ENCODE measurements around the gene OR13J1. TPM values are rescaled to one million over a fixed set of nuclear protein-coding genes. Genes with fewer than 3 reads are reported as not detected.
"Not testable (repeated sequence)": the region's sequence is repeated elsewhere in the genome, so short reads cannot be mapped to it uniquely, and the experiment has no call there.

OR13J1 gene
- total RNA-seq, 1 experiment from 2014 or later, result not detected

GRCh38 chr9:35899021-35899420 lies 28.8 kb upstream of the OR13J1 start:
- no peak for DNase-seq (ENCODE audit: low read depth, low spot score)
- no TSS peak for BruUV-seq (replicated peaks)
- ChIA-PET CTCF (interaction anchor here (0.7 to 1.4 kb wide), 2 partner anchors 12 to 141 kb away, joined by 3 read pairs; no protein-coding TSS in a partner anchor), POLR2A (no interaction called here)
- Histone ChIP-seq H3K4me3 (ENCODE audit: low read depth in 2 of 2, low read length in 2 of 2) (no peak overlapping the region), H3K27ac (ENCODE audit: low read length) (no peak overlapping the region), H3K27me3 (ENCODE audit: control insufficient read depth, insufficient read depth, low read length) (0 out of 2 replicates have a peak, but pooled peaks cover 2% of the 10 kb centered on the region), H3K36me3 (ENCODE audit: control insufficient read depth, insufficient read depth, low read length) (no peaks in the 10 kb centered on the region), H3K4me1 (ENCODE audit: control insufficient read depth, insufficient read depth, low read length) (peaks cover 13% of the 10 kb centered on the region), H3K9me3 (ENCODE audit: control insufficient read depth, insufficient read depth, low read depth, low read length) (no peaks in the 10 kb centered on the region)
- intact Hi-C loops (cut with micrococcal nuclease; ENCODE audit: unreplicated experiment) (no loop called here), in situ Hi-C loops (cut with HindIII; ENCODE audit: low pct_unique_long_range_greater_than_20kb, low sequenced_read_pairs) (no loop called here)
- ATAC-seq, result no peak
- TF ChIP-seq TCF7L2 (IDR thresholded peaks at IDR 0.05; ENCODE audit: low read depth, low read length) (no peak), POLR2AphosphoS5 (IDR thresholded peaks at IDR 0.05; ENCODE audit: low read depth, low read length) (no peak), SIN3A (IDR thresholded peaks at IDR 0.05; ENCODE audit: borderline replicate concordance, insufficient read depth, low read depth, low read length) (no peak), CTCF (IDR thresholded peaks at IDR 0.05) (no peak), REST (IDR thresholded peaks at IDR 0.05; ENCODE audit: insufficient read depth in 1 of 2, low read depth in 2 of 2, low read length in 1 of 2) (no peak)

GRCh38 chr9:35898337-35898736 lies 28.1 kb upstream of the OR13J1 start:
- CTCF ChIA-PET, result interaction anchor here (0.7 to 1.4 kb wide), 2 partner anchors 13 to 142 kb away, joined by 3 read pairs; no protein-coding TSS in a partner anchor
- no peaks in the 10 kb centered on the region for H3K36me3 ChIP-seq (ENCODE audit: control insufficient read depth, insufficient read depth, low read length)
- DNase-seq (ENCODE audit: low read depth, low spot score), result no peak
- H3K4me1 ChIP-seq (ENCODE audit: control insufficient read depth, insufficient read depth, low read length), result peaks cover 10% of the 10 kb centered on the region
- H3K4me3 ChIP-seq (ENCODE audit: low read depth in 2 of 2, low read length in 2 of 2), result no peak overlapping the region
- no peaks in the 10 kb centered on the region for H3K9me3 ChIP-seq (ENCODE audit: control insufficient read depth, insufficient read depth, low read depth, low read length)
- in situ Hi-C loops (cut with HindIII; ENCODE audit: low pct_unique_long_range_greater_than_20kb, low sequenced_read_pairs), result no loop called here
- BruUV-seq (replicated peaks), result no TSS peak
- intact Hi-C loops (cut with micrococcal nuclease; ENCODE audit: unreplicated experiment), result no loop called here
- H3K27ac ChIP-seq (ENCODE audit: low read length), result no peak overlapping the region
- H3K27me3 ChIP-seq (ENCODE audit: control insufficient read depth, insufficient read depth, low read length), result 0 out of 2 replicates have a peak, but pooled peaks cover 2% of the 10 kb centered on the region
- POLR2A ChIA-PET, result no interaction called here
- ATAC-seq, result no peak
- TF ChIP-seq REST (IDR thresholded peaks at IDR 0.05; ENCODE audit: insufficient read depth in 1 of 2, low read depth in 2 of 2, low read length in 1 of 2) (no peak), SIN3A (IDR thresholded peaks at IDR 0.05; ENCODE audit: borderline replicate concordance, insufficient read depth, low read depth, low read length) (no peak), TCF7L2 (IDR thresholded peaks at IDR 0.05; ENCODE audit: low read depth, low read length) (no peak), CTCF (IDR thresholded peaks at IDR 0.05) (no peak), POLR2AphosphoS5 (IDR thresholded peaks at IDR 0.05; ENCODE audit: low read depth, low read length) (no peak)

GRCh38 chr9:35897376-35898099 lies 27.3 kb upstream of the OR13J1 start:
- H3K27me3 ChIP-seq (ENCODE audit: control insufficient read depth, insufficient read depth, low read length); H3K27ac ChIP-seq (ENCODE audit: low read length); in situ Hi-C loops (cut with HindIII; ENCODE audit: low pct_unique_long_range_greater_than_20kb, low sequenced_read_pairs); DNase-seq (ENCODE audit: low read depth, low spot score); ATAC-seq; H3K4me3 ChIP-seq (ENCODE audit: low read depth in 2 of 2, low read length in 2 of 2); H3K9me3 ChIP-seq (ENCODE audit: control insufficient read depth, insufficient read depth, low read depth, low read length); BruUV-seq (replicated peaks); POLR2A ChIA-PET; intact Hi-C loops (cut with micrococcal nuclease; ENCODE audit: unreplicated experiment); H3K36me3 ChIP-seq (ENCODE audit: control insufficient read depth, insufficient read depth, low read length); H3K4me1 ChIP-seq (ENCODE audit: control insufficient read depth, insufficient read depth, low read length): not testable (repeated sequence)
- CTCF ChIA-PET, result interaction anchor here (1.4 kb wide), 1 partner anchor 14 kb away, joined by 3 read pairs; no protein-coding TSS in a partner anchor

Data from Panc1 (cell line).